GM18858 (cell line): ENCODE data around the gene PTPRD.

Source experiments
- ATAC-seq: cut with Tn5 transposase; IDR thresholded peaks from one replicate; pipeline ENCODE4 v1.9.1; 2021; ENCODE audit not compliant: unreplicated experiment

Gene PTPRD

GRCh38 chr9:10612641-10613398 is at the start of gene PTPRD:
Gene PTPRD (minus strand): TSS chr9:10613002.
- ATAC-seq = peak; percentile 95

- ATAC-seq = no peak
Observed at GRCh38 chr9:10661994-10662393, 49.2 kb upstream of the PTPRD start.

DNA sequence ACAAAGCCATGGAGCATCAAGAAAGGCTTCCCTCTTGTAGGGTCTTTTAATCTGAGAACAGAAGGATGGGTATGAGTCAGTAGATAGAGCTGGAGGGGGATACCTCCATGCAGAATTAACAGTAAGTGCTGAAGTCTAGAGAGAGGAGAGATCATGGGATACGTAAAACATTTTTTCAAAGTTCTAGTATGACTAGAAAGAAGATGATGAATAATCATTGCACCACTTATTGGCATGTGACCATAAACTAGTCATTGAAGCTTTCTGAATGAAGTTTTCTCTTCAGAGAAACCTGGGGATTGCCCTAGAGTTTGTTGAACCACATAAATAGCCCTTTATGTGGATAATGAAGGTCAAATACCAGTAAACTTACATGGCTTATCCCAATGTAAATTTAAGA is 48.6 kb upstream of the PTPRD start:
- no peak for ATAC-seq

DNA sequence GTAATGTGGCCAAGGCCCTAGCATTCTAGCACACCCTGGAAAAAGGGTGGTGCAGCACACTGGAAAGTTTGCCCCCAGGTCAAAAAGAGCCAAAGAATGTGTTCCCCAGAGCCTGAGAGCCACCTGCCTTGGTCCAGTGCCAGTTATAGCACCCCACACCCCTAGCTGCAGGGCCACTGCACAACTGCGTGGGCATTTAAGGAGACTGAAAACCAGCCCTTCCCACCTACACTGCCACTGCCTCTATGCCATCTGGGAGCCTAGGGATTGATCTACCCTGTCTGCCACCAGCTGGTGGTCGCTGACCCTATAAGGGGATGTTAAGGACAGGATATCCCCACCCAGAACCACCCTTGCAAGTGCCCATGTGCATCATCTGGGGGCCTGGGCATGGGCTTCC is 38.2 kb upstream of the PTPRD start:
- ATAC-seq = no peak

DNA sequence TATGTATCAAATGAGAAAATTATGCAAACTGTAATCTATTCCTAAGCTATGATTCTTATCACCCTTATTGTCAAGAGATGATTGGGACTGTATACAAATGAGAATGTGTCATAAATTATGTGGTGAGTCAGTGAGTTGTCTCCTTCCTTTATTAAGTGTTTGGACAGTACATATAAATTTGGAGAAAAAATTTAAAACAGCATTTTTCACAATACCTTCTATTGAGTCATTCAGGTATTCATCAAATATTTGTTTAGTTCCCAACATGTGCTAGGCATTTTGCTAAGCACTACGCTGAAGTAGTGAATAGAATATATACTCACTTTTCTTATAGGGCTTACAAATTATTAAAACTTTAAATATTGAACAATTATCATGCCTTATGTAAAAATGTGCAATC is 36.3 kb upstream of the PTPRD start:
- no peak for ATAC-seq

DNA sequence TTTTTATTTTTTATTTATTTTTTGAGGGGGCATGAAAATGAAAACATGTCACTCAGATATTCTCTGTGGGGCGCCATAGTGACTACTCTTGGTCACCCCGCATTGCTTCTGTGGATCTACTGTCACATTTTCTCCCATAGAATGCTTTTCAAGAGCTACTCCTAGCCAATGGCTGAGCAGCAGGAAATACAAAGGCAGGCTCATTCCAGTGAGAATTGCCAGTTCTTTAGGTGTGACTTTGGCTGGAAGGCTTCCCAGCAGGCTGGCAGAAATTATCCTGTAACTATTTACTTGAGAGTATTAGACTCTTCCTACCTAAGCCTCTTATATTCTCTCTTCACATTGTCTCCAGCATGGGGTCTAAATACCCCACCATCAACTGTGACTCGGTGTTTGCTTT is 21.0 kb upstream of the PTPRD start:
- no peak for ATAC-seq

DNA sequence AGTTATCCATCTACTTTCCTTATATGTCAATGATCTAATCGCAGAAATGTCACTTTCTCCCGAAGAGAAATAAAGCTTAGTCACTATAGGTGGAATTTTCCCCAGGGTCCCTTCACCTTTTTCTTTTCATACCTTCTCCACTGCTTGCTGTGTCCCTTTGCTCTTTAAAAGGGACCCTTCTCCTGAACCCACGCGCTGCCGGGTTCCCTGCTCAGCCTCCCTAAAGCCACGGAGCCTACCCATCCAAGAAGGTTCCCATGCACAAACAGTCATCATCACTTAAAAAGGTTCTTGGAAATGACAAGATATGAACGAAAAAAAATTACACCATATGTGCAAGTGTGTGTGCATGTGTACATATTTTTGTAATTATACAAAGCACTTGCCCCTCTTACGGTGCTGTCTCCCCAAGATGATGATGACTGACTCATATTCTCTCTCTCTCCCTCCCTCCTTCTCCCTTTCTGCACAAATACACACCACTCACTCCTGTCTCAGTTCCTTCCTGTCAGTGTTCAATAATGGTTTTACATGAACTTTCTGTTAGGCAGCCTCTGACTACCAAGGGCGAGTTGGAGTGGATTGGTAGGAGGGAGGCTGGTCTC is 1.5 kb upstream of the PTPRD start:
- ATAC-seq = no peak

GRCh38 chr9:10613419-10613818 is 617 bp upstream of the PTPRD start:
- no peak for ATAC-seq

- ATAC-seq = no peak
Observed at GRCh38 chr9:10605388-10605787, 7.4 kb downstream of the PTPRD start.

DNA sequence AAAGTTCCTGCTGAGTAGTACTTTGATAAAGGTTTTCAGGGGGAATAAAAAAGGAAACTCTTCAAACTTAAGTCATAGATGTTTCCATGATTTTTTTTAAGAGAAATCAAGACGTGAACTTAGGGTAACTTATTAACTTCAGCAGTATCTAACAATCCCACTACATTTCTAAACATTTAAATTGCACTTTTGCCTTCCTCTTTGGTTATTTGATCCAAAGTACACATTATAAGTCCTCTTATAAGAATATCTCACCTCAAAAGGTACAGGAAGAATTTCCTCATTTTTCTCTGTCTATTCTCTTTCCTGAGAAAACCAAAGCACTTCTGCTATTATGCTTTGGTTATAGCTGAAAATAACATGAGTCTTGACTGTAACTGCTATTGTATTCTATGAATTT is 7.9 kb downstream of the PTPRD start:
- ATAC-seq = no peak

GRCh38 chr9:10597801-10598200 is 15.0 kb downstream of the PTPRD start:
- no peak for ATAC-seq

- no peak for ATAC-seq
Observed at GRCh38 chr9:10594482-10594881, 18.3 kb downstream of the PTPRD start.

DNA sequence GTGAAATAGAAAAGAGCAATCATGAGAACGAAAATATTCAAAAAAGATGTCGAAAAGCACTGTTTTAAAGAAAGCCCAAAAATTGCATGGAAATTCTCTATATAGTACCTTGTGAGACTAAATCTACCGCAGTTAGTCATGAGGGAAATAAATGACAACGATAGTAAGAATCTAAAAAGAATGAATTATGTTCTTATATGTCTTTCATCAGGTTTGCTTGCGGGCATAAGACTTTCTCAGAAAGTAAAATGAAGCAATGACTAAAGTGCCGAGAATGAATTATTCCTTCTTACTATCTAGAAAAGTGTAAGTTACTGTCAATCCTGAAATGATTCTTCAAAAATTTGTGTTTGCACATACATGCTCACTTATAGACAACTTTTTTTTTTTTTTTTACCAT is 26.4 kb downstream of the PTPRD start:
- no peak for ATAC-seq

GRCh38 chr9:10571699-10572098 is 41.1 kb downstream of the PTPRD start:
- no peak for ATAC-seq

DNA sequence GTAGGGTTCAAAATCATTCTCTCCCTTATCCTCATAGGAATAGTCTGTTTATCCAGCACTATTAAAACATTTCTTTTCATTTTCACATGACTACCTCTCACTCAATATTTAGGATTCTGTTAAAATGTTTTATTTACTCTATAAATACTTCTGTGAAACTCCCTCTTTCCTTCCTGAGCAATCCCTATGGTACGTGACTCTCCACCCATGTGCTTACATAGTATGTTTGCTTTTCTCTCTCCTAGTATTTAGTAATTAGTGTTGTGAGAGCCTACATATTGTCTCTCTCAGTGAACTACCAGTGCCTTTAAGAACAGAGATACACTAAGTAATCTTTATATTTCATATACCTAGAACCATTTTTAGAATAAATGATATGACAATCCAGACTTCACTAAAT is 46.0 kb downstream of the PTPRD start:
- ATAC-seq = no peak

DNA sequence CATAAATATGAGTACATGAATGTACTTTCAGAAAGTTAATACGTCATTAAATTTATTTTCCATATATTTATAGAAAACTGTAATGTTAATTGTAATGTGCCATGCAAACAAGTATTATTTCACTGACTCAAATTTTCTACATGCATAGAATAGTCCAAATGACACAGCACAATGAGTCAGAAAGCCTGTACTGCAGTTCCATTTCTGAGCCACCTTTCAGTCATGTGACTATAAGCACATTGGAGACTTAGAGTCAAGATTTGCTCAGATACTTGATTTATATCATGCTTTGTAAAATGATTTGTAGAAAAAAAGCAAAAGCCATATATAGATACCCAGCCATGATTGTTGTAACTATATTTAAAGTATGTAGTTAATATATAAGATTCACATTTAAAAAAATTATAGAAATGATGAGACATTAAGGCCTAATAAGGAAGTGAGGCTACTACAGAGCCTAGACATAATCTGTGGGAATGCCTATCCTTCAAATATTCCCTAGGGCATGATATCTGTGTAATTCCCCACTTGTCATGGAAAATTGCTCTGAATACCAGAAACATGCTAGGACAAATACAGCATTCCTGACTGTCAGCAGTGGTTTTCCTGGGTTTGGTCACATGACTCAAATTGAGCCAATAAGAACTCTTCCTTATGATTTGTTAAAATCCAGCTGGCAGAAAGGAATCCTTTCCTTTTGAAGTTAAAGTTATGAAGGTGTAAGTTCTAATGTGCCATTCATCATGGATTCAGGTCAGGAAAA is 50.0 kb downstream of the PTPRD start:
- no peak for ATAC-seq

GRCh38 chr9:10548348-10548747 is 64.5 kb downstream of the PTPRD start:
- ATAC-seq = no peak

- ATAC-seq = no peak
Observed at GRCh38 chr9:10538073-10538472, 74.7 kb downstream of the PTPRD start.

DNA sequence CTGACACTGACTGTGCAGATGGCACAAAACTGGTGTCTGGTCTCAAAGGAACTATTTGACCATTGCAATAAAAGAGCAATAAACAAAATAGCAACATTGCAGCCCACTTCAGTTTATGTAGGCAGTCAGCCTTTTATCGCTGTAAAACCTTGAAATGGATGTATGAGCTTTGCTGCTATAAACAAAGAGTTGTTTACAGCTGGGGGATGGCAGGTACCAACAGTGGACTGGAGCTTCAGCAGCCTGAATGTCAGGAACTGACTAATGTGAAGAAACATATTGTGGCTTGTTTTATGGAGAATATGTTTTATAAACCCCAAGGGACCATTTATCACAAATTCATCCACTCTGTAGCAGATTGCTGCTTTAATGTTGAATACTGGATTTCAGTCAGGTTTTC is 78.0 kb downstream of the PTPRD start:
- ATAC-seq = no peak

GRCh38 chr9:10525972-10526371 is 86.8 kb downstream of the PTPRD start:
- no peak for ATAC-seq

DNA sequence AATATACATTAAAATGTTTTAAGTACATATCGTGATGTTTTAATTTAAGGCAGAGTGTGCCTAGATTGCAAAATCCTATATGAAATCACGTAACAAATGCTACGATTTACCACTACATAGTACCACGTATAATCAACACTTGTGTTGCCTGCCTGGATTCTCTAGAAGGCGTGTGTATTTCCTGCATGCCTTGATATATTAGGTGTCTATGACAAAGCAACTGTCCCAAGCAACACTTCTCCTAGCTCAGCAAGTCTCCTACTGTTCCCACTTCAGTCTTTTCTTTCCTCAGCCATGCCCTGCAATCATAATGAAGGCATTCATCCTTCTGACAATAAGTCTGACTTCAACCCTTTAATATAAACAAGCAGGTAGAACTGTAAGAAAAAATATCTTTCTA is 89.6 kb downstream of the PTPRD start:
- ATAC-seq = no peak

DNA sequence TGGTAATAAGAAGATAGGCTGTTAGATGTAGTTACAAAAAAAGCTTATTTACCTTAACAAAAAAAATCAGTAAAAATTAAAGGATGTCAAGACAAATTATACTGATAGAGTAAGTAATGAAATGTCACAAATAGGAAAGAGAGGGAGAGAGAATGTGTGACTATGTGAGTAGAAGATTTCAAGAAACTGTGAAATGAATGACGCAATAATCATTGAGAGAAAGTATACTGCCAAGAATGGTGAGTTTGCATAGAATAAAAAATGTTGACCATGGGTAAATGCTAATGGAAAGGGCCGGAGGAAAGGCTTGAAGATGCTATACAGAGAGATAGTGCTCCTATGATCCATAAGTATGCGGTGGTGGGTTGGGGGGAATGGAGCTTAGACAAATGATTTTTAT is 100.7 kb downstream of the PTPRD start:
- no peak for ATAC-seq
